Measurements from ENCODE around the gene EIF2A. TPM values are rescaled to one million over a fixed set of nuclear protein-coding genes. Genes with fewer than 3 reads are reported as not detected.
A peak's percentile ranks its signal among the peaks of the same experiment; 100 is the strongest.

EIF2A gene
- total RNA-seq, 1 donor, result 238 TPM

- Histone ChIP-seq H4K20me1 (ENCODE audit: insufficient read depth, low read length) (peaks cover 7% of the 10 kb centered on the region), H3K36me3 (ENCODE audit: insufficient read depth, low read length) (no peaks in the 10 kb centered on the region), H3K79me2 (ENCODE audit: insufficient read depth, low read length) (peaks cover 73% of the 10 kb centered on the region), H3K27me3 (ENCODE audit: insufficient read depth, low read length) (no peaks in the 10 kb centered on the region), H3K4me2 (ENCODE audit: insufficient read depth, low read length) (peak overlapping the region; percentile 78), H2AFZ (ENCODE audit: low read length) (peak overlapping the region; percentile 71), H3K9me3 (ENCODE audit: low read depth, low read length) (no peaks in the 10 kb centered on the region), H3K4me1 (ENCODE audit: insufficient read depth, low read length) (peaks cover 41% of the 10 kb centered on the region), H3K27ac (ENCODE audit: low read depth, low read length) (peak overlapping the region; percentile 71), H3K4me3 (ENCODE audit: insufficient read depth, low read length) (peak overlapping the region; percentile 88)
- DNase-seq (ENCODE audit: insufficient read length, low spot score, missing footprints), result no peak
- no peak for TF ChIP-seq CTCF (IDR thresholded peaks at IDR 0.05; ENCODE audit: extremely low read depth, low read depth, low read length)
Observed at GRCh38 chr3:150602426-150603152, 56.0 kb downstream of the EIF2A start.

GRCh38 chr3:150603153-150603979 is 56.8 kb downstream of the EIF2A start, which contains the start of gene SELENOT:
Gene SELENOT (plus strand): TSS chr3:150603321. CDS start chr3:150603363, 42 bp downstream.
- Histone ChIP-seq H3K27me3 (ENCODE audit: insufficient read depth, low read length) (no peaks in the 10 kb centered on the region), H3K79me2 (ENCODE audit: insufficient read depth, low read length) (peaks cover 75% of the 10 kb centered on the region), H3K9me3 (ENCODE audit: low read depth, low read length) (no peaks in the 10 kb centered on the region), H2AFZ (ENCODE audit: low read length) (peak within 1 kb of the TSS; percentile 75), H3K4me1 (ENCODE audit: insufficient read depth, low read length) (peaks cover 41% of the 10 kb centered on the region), H3K4me3 (ENCODE audit: insufficient read depth, low read length) (peak within 1 kb of the TSS; percentile 88), H4K20me1 (ENCODE audit: insufficient read depth, low read length) (peaks cover 9% of the 10 kb centered on the region), H3K36me3 (ENCODE audit: insufficient read depth, low read length) (no peaks in the 10 kb centered on the region), H3K27ac (ENCODE audit: low read depth, low read length) (peak within 1 kb of the TSS; percentile 71), H3K4me2 (ENCODE audit: insufficient read depth, low read length) (peak within 1 kb of the TSS; percentile 78)
- TF ChIP-seq CTCF (IDR thresholded peaks at IDR 0.05; ENCODE audit: extremely low read depth, low read depth, low read length), result peak; percentile 26
- peak; percentile 98 for DNase-seq (ENCODE audit: insufficient read length, low spot score, missing footprints)

- Histone ChIP-seq H2AFZ (ENCODE audit: low read length) (peak overlapping the region; percentile 75), H3K4me3 (ENCODE audit: insufficient read depth, low read length) (peak overlapping the region; percentile 88), H3K27ac (ENCODE audit: low read depth, low read length) (peak overlapping the region; percentile 71), H3K79me2 (ENCODE audit: insufficient read depth, low read length) (peaks cover 76% of the 10 kb centered on the region), H3K9me3 (ENCODE audit: low read depth, low read length) (no peaks in the 10 kb centered on the region), H3K4me2 (ENCODE audit: insufficient read depth, low read length) (peak overlapping the region; percentile 78), H3K4me1 (ENCODE audit: insufficient read depth, low read length) (peaks cover 35% of the 10 kb centered on the region), H3K36me3 (ENCODE audit: insufficient read depth, low read length) (no peaks in the 10 kb centered on the region), H4K20me1 (ENCODE audit: insufficient read depth, low read length) (peaks cover 14% of the 10 kb centered on the region), H3K27me3 (ENCODE audit: insufficient read depth, low read length) (no peaks in the 10 kb centered on the region)
- no peak for TF ChIP-seq CTCF (IDR thresholded peaks at IDR 0.05; ENCODE audit: extremely low read depth, low read depth, low read length)
- DNase-seq (ENCODE audit: insufficient read length, low spot score, missing footprints), result peak; percentile 84
Observed at GRCh38 chr3:150603980-150604319, 57.4 kb downstream of the EIF2A start.
